ENCODE measurements around the gene CRTC2. TPM values are rescaled to one million over a fixed set of nuclear protein-coding genes. Genes with fewer than 3 reads are reported as not detected.

The CRTC2 gene
- total and polyA plus RNA-seq, 9 of the 15 experiments (the other 6 are each of a cell fraction or from before 2014, with no cell fraction given), result 2.7 to 26.4 (median 10.2) TPM

GRCh38 chr1:153977250-153978240 lies 19.1 kb upstream of the CRTC2 start, which contains the start of gene JTB (continued):
- 0 out of 6 replicates have a peak, but pooled peaks of 1 of the 3 experiments have one; percentile 4 for TF ChIP-seq CTCF (IDR thresholded peaks at IDR 0.05 in 2 of 3, conservative IDR thresholded peaks at IDR 0.05 in 1 of 3; ENCODE audit: insufficient read depth in 2 of 3, low read depth in 1 of 3, low read length in 3 of 3)
- no peak for TF ChIP-seq CCAR2 (IDR thresholded peaks at IDR 0.05; ENCODE audit: low read depth, low read length)
- TF ChIP-seq SREBF2 (CRISPR knock-in tag; IDR thresholded peaks at IDR 0.05), result no peak
- no peak for TF ChIP-seq ARID1B (IDR thresholded peaks at IDR 0.05)
- no peak for TF ChIP-seq KDM4B (IDR thresholded peaks at IDR 0.05; ENCODE audit: borderline replicate concordance in 2 of 2, low read depth in 1 of 2)
- no peak for TF ChIP-seq MBD1 (CRISPR knock-in tag; IDR thresholded peaks at IDR 0.05)
- TF ChIP-seq TAF1 (IDR thresholded peaks at IDR 0.05; ENCODE audit: control insufficient read depth, extremely low read depth, insufficient read depth, low read length, severe bottlenecking), result peak; percentile 77
- no peak for TF ChIP-seq KDM1A (IDR thresholded peaks at IDR 0.05)
- no peak for TF ChIP-seq TCFL5 (CRISPR knock-in tag; conservative IDR thresholded peaks at IDR 0.05)
- no peak for TF ChIP-seq ZNF589 (CRISPR knock-in tag; IDR thresholded peaks at IDR 0.05; ENCODE audit: low read depth)
- TF ChIP-seq STAT6 (CRISPR knock-in tag; IDR thresholded peaks at IDR 0.05), result 0 out of 2 replicates have a peak, but pooled peaks have one; percentile 10
- no peak for TF ChIP-seq CBX3 (IDR thresholded peaks at IDR 0.05; ENCODE audit: borderline replicate concordance in 1 of 2, low read length in 2 of 2)
- peak; percentile 72 for TF ChIP-seq TAF9B (IDR thresholded peaks at IDR 0.05; ENCODE audit: partially characterized antibody)
- TF ChIP-seq KDM5B (IDR thresholded peaks at IDR 0.05; ENCODE audit: insufficient replicate concordance, low read depth, low read length), result peak; percentile 89
- no peak for TF ChIP-seq ZNF586 (CRISPR knock-in tag; conservative IDR thresholded peaks at IDR 0.05)
- no peak; the same call in 1 of the 2 replicates for TF ChIP-seq ETV5 (CRISPR knock-in tag; IDR thresholded peaks at IDR 0.05; ENCODE audit: low read depth)
- no peak for TF ChIP-seq ID3 (CRISPR knock-in tag; IDR thresholded peaks at IDR 0.05)
- no peak; the same call in 1 of the 2 replicates for TF ChIP-seq ID3 (tag; IDR thresholded peaks at IDR 0.05)
- no peak for TF ChIP-seq HMG20B (CRISPR knock-in tag; IDR thresholded peaks at IDR 0.05)
- no peak for TF ChIP-seq ZNF24 (IDR thresholded peaks at IDR 0.05)

Data from K562 (cell line).